GM12878 (cell line): Measurements from ENCODE around the gene NLGN1. TPM values are rescaled to one million over a fixed set of nuclear protein-coding genes. Genes with fewer than 3 reads are reported as not detected.

Source experiments
- ATAC-seq: fragments of 200-7000 bp; cut with Tn5 transposase; 3 replicates; pipeline ENCODE4 v1.9.1; 2020; ENCODE audit warnings: mild to moderate bottlenecking, moderate library complexity
- BruUV-seq: library from RNA; stranded (reverse); fragments of 400-500 nt; replicated peaks from 2 replicates; lab custom pipeline; 2021; lab: Mats Ljungman, UMichigan
- CTCF ChIA-PET: fragments of 300-600 bp; sonication (Branson Sonifier 250); formaldehyde crosslinking; extraction: SDS; loops from one replicate; lab custom pipeline; 2021; ENCODE audit warnings: inconsistent platforms; lab: Yijun Ruan, JAX
- POLR2A ChIA-PET: fragments of 350-600 bp; formaldehyde crosslinking; extraction: SDS; loops from one replicate; lab custom pipeline; 2021; ENCODE audit warnings: inconsistent platforms; lab: Charles Lee
- RAD21 ChIA-PET: fragments of 300-600 bp; sonication (Branson Sonifier 250); formaldehyde crosslinking; loops from one replicate; lab custom pipeline; 2023; ENCODE audit warnings: antibody characterized with exemption; ENCODE audit not compliant: unreplicated experiment; lab: Charles Lee
- SMC1A ChIA-PET: fragments of 300-600 bp; sonication (Branson Sonifier 250); formaldehyde crosslinking; loops from one replicate; lab custom pipeline; 2023; ENCODE audit not compliant: unreplicated experiment, uncharacterized antibody; lab: Charles Lee
- DNase-seq: peaks from one replicate; pipeline ENCODE4 v3.0.0-alpha.2; 2011; ENCODE audit warnings: low read depth, low spot score
- FAIRE-seq: peaks from 3 replicates; lab custom pipeline; 2011; peaks lifted over from hg19 to GRCh38; lab: Jason Lieb, UNC
- H2AFZ ChIP-seq: 2 replicates; pipeline ENCODE4 v1.6.0; 2011; ENCODE audit warnings: low read depth, low read length, control low read depth; ENCODE audit not compliant: control insufficient read depth
- H3K27ac ChIP-seq: 2 replicates; pipeline ENCODE4 v1.5.1; 2011; ENCODE audit warnings: control low read depth; ENCODE audit not compliant: control insufficient read depth, insufficient read depth
- H3K27me3 ChIP-seq, 2 experiments: replicated peaks in 1 of 2; 2 replicates each; pipeline versions ENCODE4 v1.6.0 to v1.6.1; 2011; ENCODE audit warnings: low read length in 1 of 2; ENCODE audit not compliant: control insufficient read depth in 2 of 2, insufficient read depth in 2 of 2
- H3K36me3 ChIP-seq, 2 experiments: 2 replicates each; pipeline ENCODE4 v1.5.1; 2011; ENCODE audit warnings: low read length in 1 of 2; ENCODE audit not compliant: control insufficient read depth in 2 of 2, insufficient read depth in 2 of 2
- H3K4me1 ChIP-seq: 2 replicates; pipeline ENCODE4 v1.6.1; 2011; ENCODE audit warnings: mild to moderate bottlenecking, low read length, moderate library complexity, mixed read lengths; ENCODE audit not compliant: control insufficient read depth, insufficient read depth
- H3K4me2 ChIP-seq: 2 replicates; pipeline ENCODE4 v1.6.0; 2011; ENCODE audit warnings: control low read depth; ENCODE audit not compliant: control insufficient read depth, insufficient read depth
- H3K4me3 ChIP-seq: fragments of 200-600 bp; sonication (generic); 2 replicates; pipeline ENCODE4 v1.5.1; 2016
- H3K79me2 ChIP-seq: 2 replicates; pipeline ENCODE4 v1.6.0; 2011; ENCODE audit warnings: low read length; ENCODE audit not compliant: control insufficient read depth, insufficient read depth
- H3K9ac ChIP-seq: 2 replicates; pipeline ENCODE4 v1.8.0; 2011; ENCODE audit warnings: low read length, control low read depth, mixed read lengths; ENCODE audit not compliant: control insufficient read depth, insufficient read depth
- H3K9me3 ChIP-seq: replicated peaks from 3 replicates; pipeline ENCODE4 v1.5.1; 2011; ENCODE audit warnings: mild to moderate bottlenecking, low read length; ENCODE audit not compliant: control insufficient read depth, insufficient read depth
- H4K20me1 ChIP-seq: 2 replicates; pipeline ENCODE4 v1.6.0; 2011; ENCODE audit not compliant: control insufficient read depth, insufficient read depth
- ATF3 ChIP-seq: IDR thresholded peaks from 2 replicates; pipeline ENCODE4 v1.6.1; 2011; ENCODE audit warnings: low read depth, mild to moderate bottlenecking, low read length, moderate library complexity, borderline replicate concordance; ENCODE audit errors: extremely low read depth
- BMI1 ChIP-seq: fragments of 450-650 bp; IDR thresholded peaks from 2 replicates; pipeline ENCODE4 v1.6.1; 2016; ENCODE audit warnings: mild to moderate bottlenecking, moderate library complexity, borderline replicate concordance
- CBX5 ChIP-seq: sonication (generic); IDR thresholded peaks from 2 replicates; pipeline ENCODE4 v1.6.1; 2016; ENCODE audit warnings: low read depth, moderate library complexity, mild to moderate bottlenecking, inconsistent platforms
- ELK1 ChIP-seq: IDR thresholded peaks from 2 replicates; pipeline ENCODE4 v1.6.1; 2012; ENCODE audit warnings: low read depth, low read length, improper control_type of control experiment
- HDAC6 ChIP-seq: fragments of 200-600 bp; sonication (generic); IDR thresholded peaks from one replicate; pipeline ENCODE4 v1.8.0; 2017; ENCODE audit warnings: antibody characterized with exemption; ENCODE audit not compliant: unreplicated experiment
- IKZF1 ChIP-seq: fragments of 450-650 bp; conservative IDR thresholded peaks from 2 replicates; pipeline ENCODE4 v1.6.1; 2017; ENCODE audit warnings: antibody characterized with exemption, mild to moderate bottlenecking
- IRF3 ChIP-seq: fragments of 450-650 bp; IDR thresholded peaks from 2 replicates; pipeline ENCODE4 v1.6.1; 2014; ENCODE audit warnings: mild to moderate bottlenecking
- PBX3 ChIP-seq: IDR thresholded peaks from 2 replicates; pipeline ENCODE4 v1.6.1; 2011; ENCODE audit warnings: mild to moderate bottlenecking, low read depth, low read length, moderate library complexity; ENCODE audit not compliant: insufficient replicate concordance
- POLR2AphosphoS5 ChIP-seq: IDR thresholded peaks from 2 replicates; pipeline ENCODE4 v1.6.1; 2011; ENCODE audit warnings: mild to moderate bottlenecking, low read length, inconsistent platforms
- RAD21 ChIP-seq: IDR thresholded peaks from 2 replicates; pipeline ENCODE4 v1.6.1; 2011; ENCODE audit warnings: mild to moderate bottlenecking, low read depth, low read length, moderate library complexity; ENCODE audit not compliant: insufficient read depth
- RB1 ChIP-seq: fragments of 450-650 bp; formaldehyde crosslinking; IDR thresholded peaks from 2 replicates; pipeline ENCODE4 v1.6.1; 2017; ENCODE audit warnings: mild to moderate bottlenecking, borderline replicate concordance
- SMAD1 ChIP-seq: fragments of 450-650 bp; IDR thresholded peaks from 2 replicates; pipeline ENCODE4 v1.6.1; 2018; ENCODE audit warnings: mild to moderate bottlenecking, low read depth; ENCODE audit not compliant: partially characterized antibody
- STAT3 ChIP-seq: IDR thresholded peaks from 2 replicates; pipeline ENCODE4 v1.6.1; 2011; ENCODE audit warnings: low read depth, low read length, improper control_type of control experiment
- TCF12 ChIP-seq: IDR thresholded peaks from 2 replicates; pipeline ENCODE4 v1.6.1; 2011; ENCODE audit warnings: low read depth, mild to moderate bottlenecking, low read length
- USF2 ChIP-seq: IDR thresholded peaks from 2 replicates; pipeline ENCODE4 v1.6.1; 2011; ENCODE audit warnings: low read depth, low read length, improper control_type of control experiment, borderline replicate concordance
- ZBTB33 ChIP-seq: fragments of 450-650 bp; IDR thresholded peaks from 2 replicates; pipeline ENCODE4 v1.6.1; 2017; ENCODE audit warnings: mild to moderate bottlenecking
- ZNF384 ChIP-seq: IDR thresholded peaks from 2 replicates; pipeline ENCODE4 v1.6.1; 2012; ENCODE audit warnings: low read depth, mild to moderate bottlenecking, low read length, improper control_type of control experiment, borderline replicate concordance
- WGBS: methylation state at CpG from one replicate; pipeline ENCODE4 v1.1.6; 2016; ENCODE audit warnings: low lambda C conversion rate; ENCODE audit not compliant: insufficient replicate concordance, insufficient coverage; ENCODE audit errors: missing lambda C conversion rate; 5-methylcytosine and 5-hydroxymethylcytosine counted together
- in situ Hi-C: fragments of 300-500 bp; cut with MboI; formaldehyde crosslinking; loops from 9 replicates; pipeline ENCODE4 v1.14.3; 2018; ENCODE audit warnings: mixed read lengths
- intact Hi-C: fragments of 100-400 bp; cut with micrococcal nuclease; formaldehyde crosslinking; loops from one replicate; pipeline ENCODE4 v1.14.2; 2022; ENCODE audit not compliant: unreplicated experiment
- polyA plus RNA-seq, 11 experiments: library from polyadenylated mRNA; depleted of rRNA in 4 of 11; unstranded in 6 of 11; stranded (reverse) in 5 of 11; fragments of >200 nt; fragmentation: Nextera tagmentation in 4 of 11; fragmentation: Illumina TruSeq in 1 of 11; extraction: Ambion mirVana in 4 of 11; extraction: Trizol in 1 of 11; gene quantifications; 1 replicate in 1 of 11; 2 replicates in 10 of 11; pipeline versions ENCODE4 v1.2.1 to v1.2.3, GENCODE V29; 2011 to 2016; ENCODE audit warnings: inconsistent platforms in 2 of 11, missing spikeins in 2 of 11, low read depth in 1 of 11
- total RNA-seq, 4 experiments: library from RNA; depleted of rRNA in 3 of 4; stranded (reverse); fragments of >200 nt in 3 of 4; fragmentation: Illumina TruSeq in 1 of 4; extraction: Trizol in 1 of 4; gene quantifications; 2 replicates each; pipeline versions ENCODE4 v1.2.1 to v1.2.3, GENCODE V29; 2013 to 2021

Gene NLGN1
- total and polyA plus RNA-seq, 10 of the 15 experiments (the other 5 are each of a cell fraction or from before 2014, with no cell fraction given): not detected

GRCh38 chr3:173870976-173871375 lies 473.4 kb downstream of the NLGN1 start:
- H3K4me3 ChIP-seq: no peak overlapping the region
- ATAC-seq: no peak
- FAIRE-seq: no peak
- intact Hi-C loops (no loop called here), in situ Hi-C loops (no loop called here)
- H3K4me2 ChIP-seq: no peak overlapping the region
- no peaks in the 10 kb centered on the region for H4K20me1 ChIP-seq
- CTCF ChIA-PET: interaction anchor here (1.4 kb wide), 1 partner anchor 9 kb away, joined by 3 read pairs; no protein-coding TSS in a partner anchor
- no peak overlapping the region for H3K27ac ChIP-seq
- H2AFZ ChIP-seq: no peak overlapping the region
- H3K9me3 ChIP-seq: no peaks in the 10 kb centered on the region
- H3K4me1 ChIP-seq: no peaks in the 10 kb centered on the region
- H3K9ac ChIP-seq: no peak overlapping the region
- 20% methylated on average over 4 of the region's 4 CpGs for WGBS
- H3K79me2 ChIP-seq: no peaks in the 10 kb centered on the region
- DNase-seq: no peak
- H3K36me3 ChIP-seq: no peaks in the 10 kb centered on the region
- BruUV-seq: no TSS peak
- RAD21 ChIA-PET: interaction anchor here (1.1 kb wide), 1 partner anchor 22 kb away, joined by 3 read pairs; no protein-coding TSS in a partner anchor
- POLR2A ChIA-PET: no interaction called here
- no peaks in the 10 kb centered on the region for H3K27me3 ChIP-seq
- SMC1A ChIA-PET: no interaction called here
- TF ChIP-seq ELK1 (no peak), SMAD1 (no peak), IRF3 (no peak), PBX3 (no peak), IKZF1 (no peak), USF2 (no peak), POLR2AphosphoS5 (no peak), ZBTB33 (no peak), ATF3 (no peak), HDAC6 (no peak), TCF12 (no peak), STAT3 (no peak), BMI1 (no peak), CBX5 (no peak), ZNF384 (no peak), RAD21 (no peak), RB1 (no peak)
